IMR-90 (cell line): ENCODE measurements around the gene TENT4B. TPM values are rescaled to one million over a fixed set of nuclear protein-coding genes. Genes with fewer than 3 reads are reported as not detected.

Experiments used
- ATAC-seq: fragments of 200-7000 bp; cut with Tn5 transposase; 2 replicates; pipeline ENCODE4 v1.9.1; 2020; ENCODE audit warnings: low read depth, mild to moderate bottlenecking, moderate library complexity
- BruUV-seq: library from RNA; stranded (reverse); fragments of 400-500 nt; replicated peaks from 2 replicates; lab custom pipeline; 2021; lab: Mats Ljungman, UMichigan
- CTCF ChIA-PET: fragments of 300-600 bp; formaldehyde crosslinking; extraction: SDS; loops from one replicate; lab custom pipeline; 2021; ENCODE audit warnings: antibody characterized with exemption; lab: Yijun Ruan, JAX
- POLR2A ChIA-PET: fragments of 300-600 bp; sonication (Branson Sonifier 250); formaldehyde crosslinking; loops from one replicate; lab custom pipeline; 2022; ENCODE audit warnings: antibody characterized with exemption; ENCODE audit not compliant: unreplicated experiment; lab: Charles Lee
- DNase-seq: peaks from one replicate; pipeline ENCODE4 v3.0.0; 2013
- H2AFZ ChIP-seq: replicated peaks from 2 replicates; pipeline ENCODE3; 2013; ENCODE audit warnings: low read length, mild to moderate bottlenecking; ENCODE audit not compliant: poor library complexity
- H2AK5ac ChIP-seq: 2 replicates; pipeline ENCODE4 v1.6.1; 2013; ENCODE audit warnings: low read depth, low read length, inconsistent platforms
- H2AK9ac ChIP-seq: replicated peaks from 2 replicates; pipeline ENCODE3; 2013; ENCODE audit warnings: mild to moderate bottlenecking, low read depth, low read length, moderate library complexity; ENCODE audit not compliant: poor library complexity
- H2BK120ac ChIP-seq: 2 replicates; pipeline ENCODE4 v1.6.1; 2013; ENCODE audit warnings: low read depth, low read length, inconsistent platforms
- H2BK15ac ChIP-seq: 3 replicates; pipeline ENCODE4 v1.6.1; 2013; ENCODE audit warnings: low read depth, low read length, inconsistent platforms
- H2BK20ac ChIP-seq: 2 replicates; pipeline ENCODE4 v1.6.1; 2013; ENCODE audit warnings: low read depth, mild to moderate bottlenecking, inconsistent platforms, low read length, moderate library complexity
- H2BK5ac ChIP-seq: 2 replicates; pipeline ENCODE4 v1.6.1; 2013; ENCODE audit warnings: mild to moderate bottlenecking, low read depth, low read length, inconsistent platforms; ENCODE audit not compliant: poor library complexity, severe bottlenecking
- H3K14ac ChIP-seq: replicated peaks from 2 replicates; pipeline ENCODE4 v1.6.1; 2013; ENCODE audit warnings: low read depth, low read length, inconsistent platforms
- H3K18ac ChIP-seq: 2 replicates; pipeline ENCODE4 v1.6.1; 2013; ENCODE audit warnings: low read depth, low read length, control low read depth
- H3K23ac ChIP-seq: 2 replicates; pipeline ENCODE4 v1.6.1; 2013; ENCODE audit warnings: low read depth, low read length, inconsistent platforms
- H3K27ac ChIP-seq: 2 replicates; pipeline ENCODE4 v1.5.1; 2013; ENCODE audit warnings: mild to moderate bottlenecking, control low read depth, low read length; ENCODE audit not compliant: insufficient read depth
- H3K27me3 ChIP-seq: 2 replicates; pipeline ENCODE4 v1.6.1; 2013; ENCODE audit warnings: low read length; ENCODE audit not compliant: control insufficient read depth, insufficient read depth
- H3K36me3 ChIP-seq: 2 replicates; pipeline ENCODE4 v1.6.1; 2013; ENCODE audit warnings: low read length, mixed read lengths; ENCODE audit not compliant: control insufficient read depth, insufficient read depth
- H3K4ac ChIP-seq: 2 replicates; pipeline ENCODE4 v1.6.1; 2013; ENCODE audit warnings: low read depth, low read length, inconsistent platforms
- H3K4me1 ChIP-seq: 2 replicates; pipeline ENCODE4 v1.6.1; 2013; ENCODE audit warnings: low read length, mixed read lengths; ENCODE audit not compliant: control insufficient read depth, insufficient read depth
- H3K4me2 ChIP-seq: 2 replicates; pipeline ENCODE4 v1.6.1; 2013; ENCODE audit warnings: low read depth, mild to moderate bottlenecking, control low read depth, low read length, moderate library complexity
- H3K4me3 ChIP-seq: 2 replicates; pipeline ENCODE4 v1.5.1; 2013; ENCODE audit warnings: low read depth, mild to moderate bottlenecking, control low read depth, low read length, moderate library complexity; ENCODE audit not compliant: insufficient read depth
- H3K56ac ChIP-seq: 2 replicates; pipeline ENCODE4 v1.6.1; 2013; ENCODE audit warnings: low read length, inconsistent platforms; ENCODE audit not compliant: insufficient read depth; ENCODE audit errors: extremely low read depth
- H3K79me1 ChIP-seq, 2 experiments: 2 replicates each; pipeline ENCODE4 v1.6.1; 2013; ENCODE audit warnings: low read length in 2 of 2, inconsistent platforms in 1 of 2, low read depth in 1 of 2
- H3K9ac ChIP-seq: 2 replicates; pipeline ENCODE4 v1.6.1; 2013; ENCODE audit warnings: low read depth, low read length, control low read depth
- H3K9me1 ChIP-seq: 2 replicates; pipeline ENCODE4 v1.6.1; 2013; ENCODE audit warnings: low read length, inconsistent platforms; ENCODE audit not compliant: insufficient read depth
- H3K9me3 ChIP-seq: 2 replicates; pipeline ENCODE4 v1.6.1; 2013; ENCODE audit warnings: low read length; ENCODE audit not compliant: control insufficient read depth, insufficient read depth
- H4K20me1 ChIP-seq: 2 replicates; pipeline ENCODE4 v1.6.1; 2013; ENCODE audit warnings: low read length, inconsistent platforms; ENCODE audit not compliant: insufficient read depth
- H4K5ac ChIP-seq: 2 replicates; pipeline ENCODE4 v1.6.1; 2013; ENCODE audit warnings: mild to moderate bottlenecking, low read depth, low read length, control low read depth
- H4K8ac ChIP-seq, 2 experiments: 2 replicates each; pipeline ENCODE4 v1.6.1; 2013; ENCODE audit warnings: low read depth in 2 of 2, low read length in 2 of 2, control low read depth in 1 of 2, inconsistent platforms in 1 of 2
- H4K91ac ChIP-seq: 2 replicates; pipeline ENCODE4 v1.6.1; 2013; ENCODE audit warnings: low read depth, low read length, inconsistent platforms; ENCODE audit not compliant: insufficient read depth
- BHLHE40 ChIP-seq: fragments of 150-350 bp; IDR thresholded peaks from 2 replicates; pipeline ENCODE4 v1.6.1; 2016; ENCODE audit warnings: mild to moderate bottlenecking, low read depth, low read length
- CEBPB ChIP-seq: IDR thresholded peaks from 2 replicates; pipeline ENCODE4 v1.6.1; 2012; ENCODE audit warnings: low read depth, low read length, improper control_type of control experiment
- CHD1 ChIP-seq: IDR thresholded peaks from 2 replicates; pipeline ENCODE4 v1.6.1; 2012; ENCODE audit warnings: low read depth, low read length, improper control_type of control experiment
- CTCF ChIP-seq: conservative IDR thresholded peaks from 2 replicates; pipeline ENCODE4 v1.5.1; 2012; ENCODE audit warnings: mild to moderate bottlenecking, low read depth, low read length, improper control_type of control experiment
- ELK1 ChIP-seq: fragments of 150-350 bp; IDR thresholded peaks from 2 replicates; pipeline ENCODE4 v1.6.1; 2016; ENCODE audit warnings: low read depth, mild to moderate bottlenecking, low read length, moderate library complexity, borderline replicate concordance
- FOS ChIP-seq: fragments of 150-350 bp; IDR thresholded peaks from 2 replicates; pipeline ENCODE4 v1.6.1; 2016; ENCODE audit warnings: low read depth, low read length
- MAFK ChIP-seq: IDR thresholded peaks from 2 replicates; pipeline ENCODE4 v1.6.1; 2012; ENCODE audit warnings: low read depth, low read length, improper control_type of control experiment
- MAZ ChIP-seq: IDR thresholded peaks from 2 replicates; pipeline ENCODE4 v1.6.1; 2012; ENCODE audit warnings: low read depth, mild to moderate bottlenecking, low read length, improper control_type of control experiment, moderate library complexity, borderline replicate concordance
- MXI1 ChIP-seq: IDR thresholded peaks from 2 replicates; pipeline ENCODE4 v1.6.1; 2012; ENCODE audit warnings: low read depth, mild to moderate bottlenecking, low read length, moderate library complexity, borderline replicate concordance
- NFE2L2 ChIP-seq: fragments of 150-350 bp; IDR thresholded peaks from 2 replicates; pipeline ENCODE4 v1.6.1; 2016; ENCODE audit warnings: low read depth, mild to moderate bottlenecking, low read length
- POLR2A ChIP-seq: IDR thresholded peaks from 2 replicates; pipeline ENCODE4 v1.6.1; 2012; ENCODE audit warnings: mild to moderate bottlenecking, low read depth, low read length
- RAD21 ChIP-seq: IDR thresholded peaks from 2 replicates; pipeline ENCODE4 v1.6.1; 2012; ENCODE audit warnings: low read length, improper control_type of control experiment
- RCOR1 ChIP-seq: IDR thresholded peaks from 2 replicates; pipeline ENCODE4 v1.6.1; 2012; ENCODE audit warnings: mild to moderate bottlenecking, low read length, improper control_type of control experiment; ENCODE audit not compliant: insufficient replicate concordance
- RFX5 ChIP-seq: IDR thresholded peaks from 2 replicates; pipeline ENCODE4 v1.8.0; 2012; ENCODE audit warnings: low read depth, mild to moderate bottlenecking, low read length, moderate library complexity
- USF2 ChIP-seq: fragments of 150-350 bp; IDR thresholded peaks from 2 replicates; pipeline ENCODE4 v1.6.1; 2017; ENCODE audit warnings: mild to moderate bottlenecking, antibody characterized with exemption, low read length, low read depth
- whole genome bisulfite sequencing, 2 experiments: methylation state at CpG; one replicate each; pipeline versions ENCODE4 v1.1.5 to v1.1.7; 2013; ENCODE audit warnings: missing lambda C conversion rate in 2 of 2; ENCODE audit not compliant: insufficient read length in 1 of 2; ENCODE audit errors: extremely low coverage in 2 of 2; 5-methylcytosine and 5-hydroxymethylcytosine counted together
- dilution Hi-C: fragments of 300-500 bp; cut with HindIII; formaldehyde crosslinking; loops from one replicate; pipeline ENCODE4 v1.14.3; 2018; ENCODE audit warnings: low sequenced_read_pairs; ENCODE audit not compliant: unreplicated experiment
- in situ Hi-C: fragments of 300-500 bp; cut with MboI; formaldehyde crosslinking; loops from 3 replicates; pipeline ENCODE4 v1.14.3; 2019; ENCODE audit warnings: low sequenced_read_pairs, inconsistent platforms, mixed read lengths
- intact Hi-C: fragments of 100-400 bp; cut with micrococcal nuclease; formaldehyde crosslinking; loops from 2 replicates; pipeline ENCODE4 v1.10.0; 2022
- polyA plus RNA-seq, 3 experiments: library from polyadenylated mRNA; depleted of rRNA; stranded (reverse); fragments of >200 nt; gene quantifications; 2 replicates each; pipeline ENCODE4 v1.2.3, GENCODE V29; 2012; ENCODE audit warnings: low replicate concordance in 1 of 3
- total RNA-seq: library from RNA; depleted of rRNA; stranded (reverse); fragments of >200 nt; gene quantifications from 2 replicates; pipeline ENCODE4 v1.2.3, GENCODE V29; 2012

The TENT4B gene
- total and polyA plus RNA-seq, 2 of the 4 experiments (the other 2 are of a cell fraction), result 4.1 to 7.0 TPM

GRCh38 chr16:50234771-50235556 lies 81.9 kb downstream of the TENT4B start:
- no CpG with 5 or more reads among the region's 5 CpGs for WGBS, 2 experiments
- H3K4me1 ChIP-seq, result peaks cover 11% of the 10 kb centered on the region
- H3K36me3 ChIP-seq, result no peaks in the 10 kb centered on the region
- 0 out of 2 replicates have a peak overlapping the region, but pooled peaks have one; percentile 26 for H3K14ac ChIP-seq
- no peak overlapping the region for H3K4me3 ChIP-seq
- BruUV-seq, result no TSS peak
- ATAC-seq (peak; percentile 78), DNase-seq (peak; percentile 67)
- H3K18ac ChIP-seq, result no peak overlapping the region
- H3K4me2 ChIP-seq, result peak overlapping the region; percentile 56; the same call in 1 of the 2 replicates
- intact Hi-C loops (no loop called here), in situ Hi-C loops (no loop called here), dilution Hi-C loops (no loop called here)
- H3K27ac ChIP-seq, result no peak overlapping the region
- H3K27me3 ChIP-seq, result peaks cover 5% of the 10 kb centered on the region
- H3K79me1 ChIP-seq, result no peaks in the 10 kb centered on the region
- no peak overlapping the region for H4K5ac ChIP-seq
- no peak overlapping the region for H2BK20ac ChIP-seq
- no peak overlapping the region for H3K23ac ChIP-seq
- H2BK5ac ChIP-seq, result peak overlapping the region; percentile 43
- peaks cover 7% of the 10 kb centered on the region; the same call in 1 of the 2 replicates for H3K9me1 ChIP-seq
- H3K9ac ChIP-seq, result no peak overlapping the region
- POLR2A ChIA-PET, result no interaction called here
- H4K20me1 ChIP-seq, result no peaks in the 10 kb centered on the region
- H4K91ac ChIP-seq, result no peak overlapping the region
- no peak overlapping the region for H4K8ac ChIP-seq
- H3K9me3 ChIP-seq, result no peaks in the 10 kb centered on the region
- no peak overlapping the region for H3K56ac ChIP-seq
- H2BK120ac ChIP-seq, result no peak overlapping the region
- no peak overlapping the region for H2AFZ ChIP-seq
- no peak overlapping the region for H2AK5ac ChIP-seq
- CTCF ChIA-PET, result no interaction called here
- H2AK9ac ChIP-seq, result no peak overlapping the region
- no peak overlapping the region for H3K4ac ChIP-seq
- H2BK15ac ChIP-seq, result no peak overlapping the region
- no peak for TF ChIP-seq ELK1
- TF ChIP-seq CEBPB, result no peak
- no peak for TF ChIP-seq POLR2A
- no peak for TF ChIP-seq MAFK
- no peak for TF ChIP-seq BHLHE40
- TF ChIP-seq RAD21, result no peak
- no peak for TF ChIP-seq CTCF
- no peak for TF ChIP-seq RFX5
- TF ChIP-seq NFE2L2, result no peak
- TF ChIP-seq RCOR1, result no peak
- no peak for TF ChIP-seq MAZ
- TF ChIP-seq USF2, result no peak
- no peak for TF ChIP-seq FOS
- TF ChIP-seq MXI1, result no peak
- TF ChIP-seq CHD1, result no peak
